ENCODE measurements around the gene GNG7. TPM values are rescaled to one million over a fixed set of nuclear protein-coding genes. Genes with fewer than 3 reads are reported as not detected.
"Not testable (repeated sequence)": the region's sequence is repeated elsewhere in the genome, so short reads cannot be mapped to it uniquely, and the experiment has no call there.

Gene GNG7
- total RNA-seq, 1 donor from 2014 or later: 0.06 TPM

DNA sequence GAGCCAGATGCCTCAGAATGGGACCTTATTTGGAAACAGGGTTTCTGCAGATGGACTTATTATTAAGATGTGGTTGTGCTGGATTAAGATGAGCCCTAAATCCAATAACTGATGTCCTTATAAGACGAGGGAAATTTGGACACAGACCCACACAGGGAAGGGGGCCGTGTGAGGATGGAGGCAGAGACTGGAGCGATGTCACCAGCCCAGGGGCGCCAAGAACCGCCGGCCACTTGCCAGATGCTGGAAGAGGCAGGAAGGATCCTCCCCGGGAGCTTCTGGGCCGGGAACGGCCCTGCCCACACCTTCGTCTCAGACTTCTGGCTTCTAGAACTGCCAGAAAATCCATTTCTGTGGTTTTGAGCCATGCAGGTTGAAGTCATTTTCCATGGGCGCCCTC lies 26.6 kb downstream of the GNG7 start:
- no peak for DNase-seq (ENCODE audit: low read depth)
- TF ChIP-seq, protein P1, sequence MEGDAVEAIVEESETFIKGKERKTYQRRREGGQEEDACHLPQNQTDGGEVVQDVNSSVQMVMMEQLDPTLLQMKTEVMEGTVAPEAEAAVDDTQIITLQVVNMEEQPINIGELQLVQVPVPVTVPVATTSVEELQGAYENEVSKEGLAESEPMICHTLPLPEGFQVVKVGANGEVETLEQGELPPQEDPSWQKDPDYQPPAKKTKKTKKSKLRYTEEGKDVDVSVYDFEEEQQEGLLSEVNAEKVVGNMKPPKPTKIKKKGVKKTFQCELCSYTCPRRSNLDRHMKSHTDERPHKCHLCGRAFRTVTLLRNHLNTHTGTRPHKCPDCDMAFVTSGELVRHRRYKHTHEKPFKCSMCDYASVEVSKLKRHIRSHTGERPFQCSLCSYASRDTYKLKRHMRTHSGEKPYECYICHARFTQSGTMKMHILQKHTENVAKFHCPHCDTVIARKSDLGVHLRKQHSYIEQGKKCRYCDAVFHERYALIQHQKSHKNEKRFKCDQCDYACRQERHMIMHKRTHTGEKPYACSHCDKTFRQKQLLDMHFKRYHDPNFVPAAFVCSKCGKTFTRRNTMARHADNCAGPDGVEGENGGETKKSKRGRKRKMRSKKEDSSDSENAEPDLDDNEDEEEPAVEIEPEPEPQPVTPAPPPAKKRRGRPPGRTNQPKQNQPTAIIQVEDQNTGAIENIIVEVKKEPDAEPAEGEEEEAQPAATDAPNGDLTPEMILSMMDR (conservative IDR thresholded peaks at IDR 0.05; ENCODE audit: low read depth, low read length): no peak
- H3K4me3 ChIP-seq (ENCODE audit: low read depth, low read length): no peak overlapping the region

DNA sequence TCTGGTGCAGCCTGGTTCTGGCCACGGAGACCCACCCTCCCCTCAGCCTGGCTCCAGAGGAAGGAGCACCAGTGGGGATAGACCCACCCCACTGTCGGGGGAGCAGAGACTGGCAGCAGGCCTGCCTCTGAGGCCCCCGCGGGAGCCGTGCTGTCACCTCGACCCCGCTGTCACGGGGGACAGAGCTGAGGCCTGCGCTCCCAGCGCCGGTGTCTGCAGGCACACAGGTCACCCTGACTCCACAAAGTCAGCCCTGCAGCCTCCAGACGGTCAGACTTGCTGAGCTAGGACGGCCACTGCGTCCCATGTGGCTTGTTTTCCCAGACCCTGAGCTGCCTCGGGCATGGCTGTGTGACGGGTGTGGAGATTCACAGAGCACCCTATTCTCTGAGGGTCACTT lies 32.3 kb downstream of the GNG7 start:
- no peak for DNase-seq (ENCODE audit: low read depth)
- TF ChIP-seq, protein P1 (conservative IDR thresholded peaks at IDR 0.05; ENCODE audit: low read depth, low read length): no peak
- H3K4me3 ChIP-seq (ENCODE audit: low read depth, low read length): no peak overlapping the region

DNA sequence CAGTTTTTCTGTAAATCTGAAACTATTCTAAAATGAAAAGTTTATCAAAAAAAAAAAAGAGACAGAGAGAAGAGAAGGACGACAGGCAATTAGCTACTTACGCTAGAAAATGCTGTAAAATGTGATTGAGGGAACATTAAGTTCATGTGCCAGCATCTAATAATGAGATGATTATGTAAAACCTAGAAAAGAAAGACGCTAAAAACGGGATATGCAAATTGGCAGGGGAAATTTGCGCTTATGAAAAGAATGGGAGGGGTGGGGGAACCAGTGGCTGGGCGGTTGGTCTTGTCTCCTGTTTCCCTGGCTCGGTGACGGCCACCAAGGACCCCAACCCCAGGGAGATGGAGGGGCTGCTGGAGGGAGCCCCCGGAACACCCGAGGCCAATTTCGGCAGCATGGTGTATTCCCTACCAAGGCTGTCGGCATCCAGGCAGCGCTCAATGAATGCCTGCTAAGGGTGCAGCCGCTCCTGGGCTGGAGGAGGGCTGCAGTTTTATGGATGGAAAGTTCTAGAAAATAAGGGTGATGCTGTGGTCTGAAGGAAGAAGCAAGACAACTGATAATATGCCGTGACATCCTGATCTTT lies 34.2 kb downstream of the GNG7 start:
- no peak overlapping the region for H3K4me3 ChIP-seq (ENCODE audit: low read depth, low read length)
- TF ChIP-seq, protein P1 (conservative IDR thresholded peaks at IDR 0.05; ENCODE audit: low read depth, low read length): no peak
- no peak for DNase-seq (ENCODE audit: low read depth)

DNA sequence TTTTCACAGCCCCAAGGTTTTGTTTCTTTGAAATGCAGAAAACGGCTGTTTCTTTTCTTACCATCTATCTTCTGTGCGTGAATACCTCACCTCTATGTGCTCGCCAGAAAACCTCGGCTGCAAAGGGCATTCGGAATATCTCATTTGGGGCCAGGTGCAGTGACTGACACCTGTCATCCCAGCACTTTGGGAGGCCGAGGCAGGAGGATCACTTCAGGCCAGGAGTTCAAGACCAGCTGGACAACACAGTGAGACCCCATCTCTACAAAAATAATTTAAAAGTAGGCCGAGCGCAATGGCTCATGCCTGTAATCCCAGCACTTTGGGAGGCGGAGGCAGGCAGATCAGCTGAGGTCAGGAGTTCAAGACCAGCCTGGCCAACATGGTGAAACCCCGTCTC lies 35.1 kb downstream of the GNG7 start:
- H3K4me3 ChIP-seq (ENCODE audit: low read depth, low read length); DNase-seq (ENCODE audit: low read depth): not testable (repeated sequence)

DNA sequence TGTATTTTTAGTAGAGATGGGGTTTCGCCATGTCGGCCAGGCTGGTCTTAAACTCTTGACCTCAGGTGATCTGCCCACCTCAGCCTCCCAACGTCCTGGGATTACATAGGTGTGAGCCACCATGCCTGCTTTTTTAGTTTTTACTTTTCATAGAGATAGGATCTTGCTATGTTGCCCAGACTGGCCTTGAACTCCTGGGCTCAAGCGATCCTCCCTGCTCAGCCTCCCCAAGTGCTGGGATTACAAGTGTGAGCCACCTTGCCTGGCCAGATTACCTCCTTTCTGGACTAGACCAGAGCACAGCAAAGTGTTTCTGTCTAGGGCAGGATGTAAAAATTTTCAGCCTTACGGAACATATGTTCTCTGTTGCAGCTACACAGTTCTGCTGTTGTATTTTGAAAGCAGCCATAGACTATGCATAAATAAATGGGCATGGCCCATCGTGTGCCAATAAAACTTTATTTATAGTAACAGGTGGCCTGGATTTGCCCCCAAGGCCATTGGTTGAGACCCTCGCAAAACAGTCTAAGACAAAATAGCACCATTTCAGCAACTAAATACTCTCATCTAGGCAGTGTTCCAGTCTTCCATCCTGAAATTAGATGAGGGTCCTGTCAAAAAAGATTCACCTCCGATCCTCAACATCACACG lies 36.0 kb downstream of the GNG7 start:
- TF ChIP-seq, protein P1 (conservative IDR thresholded peaks at IDR 0.05; ENCODE audit: low read depth, low read length): no peak
- H3K4me3 ChIP-seq (ENCODE audit: low read depth, low read length): no peak overlapping the region
- no peak for DNase-seq (ENCODE audit: low read depth)

DNA sequence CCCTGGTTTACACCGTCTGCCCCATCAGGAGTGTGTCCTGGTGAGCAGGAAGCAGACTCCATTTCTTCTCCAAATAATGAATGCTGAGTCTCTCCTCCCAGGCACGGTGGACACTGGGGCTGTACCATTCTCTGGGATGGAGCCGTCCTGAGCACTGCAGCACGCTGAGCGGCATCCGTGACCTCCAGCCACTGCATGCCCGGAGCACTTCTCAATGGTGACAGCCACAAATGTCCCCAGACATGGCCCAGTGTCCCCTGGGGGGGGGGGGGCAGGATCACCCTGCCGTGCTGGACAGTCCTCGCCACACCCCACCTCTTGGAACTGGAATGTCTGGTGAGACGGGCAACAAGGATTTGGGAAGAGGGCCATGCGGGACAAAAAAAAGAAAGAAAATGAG lies 37.4 kb downstream of the GNG7 start:
- no peak overlapping the region for H3K4me3 ChIP-seq (ENCODE audit: low read depth, low read length)
- TF ChIP-seq, protein P1 (conservative IDR thresholded peaks at IDR 0.05; ENCODE audit: low read depth, low read length): no peak
- no peak for DNase-seq (ENCODE audit: low read depth)

DNA sequence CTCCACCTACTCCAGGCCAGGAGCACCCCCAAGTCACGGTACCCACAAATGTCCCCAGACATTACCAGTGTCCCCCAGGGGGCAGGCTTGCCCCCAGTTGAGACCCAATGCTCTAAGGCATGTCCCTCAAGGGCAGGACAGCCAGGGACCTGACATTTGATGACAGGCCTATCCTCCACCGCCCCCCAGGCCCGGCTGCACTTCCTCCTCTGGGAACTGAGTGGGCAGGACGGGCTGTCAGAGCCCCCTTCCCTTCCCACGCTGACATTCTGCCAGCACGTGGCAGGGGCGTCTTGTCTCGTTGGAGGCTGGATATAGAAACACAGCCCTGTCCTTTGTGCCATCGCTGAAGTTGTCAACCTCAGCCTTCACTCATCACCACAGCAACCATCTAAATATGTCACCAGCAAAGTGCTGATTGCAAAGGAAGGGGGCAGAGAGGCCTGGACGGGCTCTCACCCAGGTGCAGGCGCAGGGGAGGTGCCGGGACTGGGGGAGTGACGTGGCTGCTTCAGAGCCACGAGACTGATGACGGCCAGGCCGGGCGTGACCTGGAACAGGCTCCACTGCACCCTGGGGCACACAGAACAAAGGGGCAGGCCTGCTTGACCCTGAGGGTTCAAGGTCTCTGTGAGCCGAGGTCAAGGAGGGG lies 38.4 kb downstream of the GNG7 start:
- TF ChIP-seq, protein P1 (conservative IDR thresholded peaks at IDR 0.05; ENCODE audit: low read depth, low read length): no peak
- no peak overlapping the region for H3K4me3 ChIP-seq (ENCODE audit: low read depth, low read length)
- DNase-seq (ENCODE audit: low read depth): no peak

Data from epithelial cell of proximal tubule (primary cell).